T-helper 1 cell treated with Interleukin-12 subunit alpha and Interleukin-12 subunit beta and Interleukin-4 antibody, amounts not matched to agents 30 μg/mL and 1 μg/mL, for 36 hours (primary cell): ENCODE measurements around the gene ARMCX5.

ENCODE experiments used
- H3K27ac Mint-ChIP-seq: one replicate; pipeline ENCODE4 v1.8.0; 2021; ENCODE audit warnings: mild to moderate bottlenecking, mixed read lengths
- H3K27me3 Mint-ChIP-seq: one replicate; pipeline ENCODE4 v1.8.0; 2021; ENCODE audit warnings: low read depth, mixed read lengths
- H3K36me3 Mint-ChIP-seq: one replicate; pipeline ENCODE4 v1.8.0; 2021; ENCODE audit warnings: low read depth, mixed read lengths
- H3K4me1 Mint-ChIP-seq: one replicate; pipeline ENCODE4 v1.8.0; 2021; ENCODE audit warnings: low read depth, mixed read lengths
- H3K4me3 Mint-ChIP-seq: one replicate; pipeline ENCODE4 v1.8.0; 2021; ENCODE audit warnings: mild to moderate bottlenecking, moderate library complexity, mixed read lengths
- H3K9me3 Mint-ChIP-seq: one replicate; pipeline ENCODE4 v1.8.0; 2021; ENCODE audit warnings: mixed read lengths

Gene ARMCX5

GRCh38 chrX:102599084-102599950 is at the start of gene ARMCX5:
Gene ARMCX5, plus strand, starts transcription at chrX:102599515. Its CDS starts 2,627 bp downstream, at chrX:102602142.
- Mint-ChIP-seq H3K4me1 (peaks cover 21% of the 10 kb centered on the region), H3K27me3 (no peaks in the 10 kb centered on the region), H3K36me3 (peaks cover 10% of the 10 kb centered on the region), H3K27ac (peak within 1 kb of the TSS; percentile 93), H3K9me3 (no peaks in the 10 kb centered on the region), H3K4me3 (peak within 1 kb of the TSS; percentile 98)

GRCh38 chrX:102558607-102559006 is 40.7 kb upstream of the ARMCX5 start:
- Mint-ChIP-seq H3K27ac (no peak overlapping the region), H3K4me1 (no peaks in the 10 kb centered on the region), H3K9me3 (no peaks in the 10 kb centered on the region), H3K36me3 (no peaks in the 10 kb centered on the region), H3K27me3 (peaks cover 4% of the 10 kb centered on the region), H3K4me3 (no peak overlapping the region)

GRCh38 chrX:102560423-102561068 is 38.8 kb upstream of the ARMCX5 start:
- H3K9me3 Mint-ChIP-seq, result no peaks in the 10 kb centered on the region
- no peak overlapping the region for H3K4me3 Mint-ChIP-seq
- no peaks in the 10 kb centered on the region for H3K36me3 Mint-ChIP-seq
- H3K27ac Mint-ChIP-seq, result no peak overlapping the region
- H3K27me3 Mint-ChIP-seq, result peaks cover 4% of the 10 kb centered on the region
- no peaks in the 10 kb centered on the region for H3K4me1 Mint-ChIP-seq

GRCh38 chrX:102580891-102581290 is 18.4 kb upstream of the ARMCX5 start:
- no peaks in the 10 kb centered on the region for H3K9me3 Mint-ChIP-seq
- H3K27ac Mint-ChIP-seq, result no peak overlapping the region
- no peak overlapping the region for H3K4me3 Mint-ChIP-seq
- no peaks in the 10 kb centered on the region for H3K27me3 Mint-ChIP-seq
- H3K4me1 Mint-ChIP-seq, result no peaks in the 10 kb centered on the region
- no peaks in the 10 kb centered on the region for H3K36me3 Mint-ChIP-seq

GRCh38 chrX:102593367-102593766 is 5.9 kb upstream of the ARMCX5 start:
- Mint-ChIP-seq H3K9me3 (no peaks in the 10 kb centered on the region), H3K27me3 (no peaks in the 10 kb centered on the region), H3K4me3 (no peak overlapping the region), H3K4me1 (no peaks in the 10 kb centered on the region), H3K36me3 (no peaks in the 10 kb centered on the region), H3K27ac (no peak overlapping the region)

- H3K27ac Mint-ChIP-seq, result peak overlapping the region; percentile 93
- no peaks in the 10 kb centered on the region for H3K27me3 Mint-ChIP-seq
- H3K9me3 Mint-ChIP-seq, result no peaks in the 10 kb centered on the region
- H3K36me3 Mint-ChIP-seq, result peaks cover 10% of the 10 kb centered on the region
- H3K4me3 Mint-ChIP-seq, result peak overlapping the region; percentile 98
- H3K4me1 Mint-ChIP-seq, result peaks cover 21% of the 10 kb centered on the region
Measured at GRCh38 chrX:102599951-102600579, 750 bp downstream of the ARMCX5 start.

GRCh38 chrX:102604327-102604726 is 5.0 kb downstream of the ARMCX5 start:
- H3K4me1 Mint-ChIP-seq, result peaks cover 19% of the 10 kb centered on the region

GRCh38 chrX:102606115-102606514 is 6.8 kb downstream of the ARMCX5 start:
- no peak overlapping the region for H3K4me3 Mint-ChIP-seq

More at GRCh38 chrX:102604327-102604726, 5.0 kb downstream of the ARMCX5 start:
- H3K4me3 Mint-ChIP-seq, result no peak overlapping the region
- no peak overlapping the region for H3K27ac Mint-ChIP-seq
- no peaks in the 10 kb centered on the region for H3K27me3 Mint-ChIP-seq
- peaks cover 12% of the 10 kb centered on the region for H3K36me3 Mint-ChIP-seq
- no peaks in the 10 kb centered on the region for H3K9me3 Mint-ChIP-seq

GRCh38 chrX:102610905-102611304 is 11.6 kb downstream of the ARMCX5 start:
- Mint-ChIP-seq H3K36me3 (peaks cover 17% of the 10 kb centered on the region), H3K27me3 (no peaks in the 10 kb centered on the region), H3K27ac (no peak overlapping the region), H3K9me3 (peaks cover 11% of the 10 kb centered on the region), H3K4me3 (no peak overlapping the region), H3K4me1 (no peaks in the 10 kb centered on the region)

More at GRCh38 chrX:102606115-102606514, 6.8 kb downstream of the ARMCX5 start:
- no peaks in the 10 kb centered on the region for H3K27me3 Mint-ChIP-seq
- H3K9me3 Mint-ChIP-seq, result peaks cover 3% of the 10 kb centered on the region
- H3K36me3 Mint-ChIP-seq, result peaks cover 17% of the 10 kb centered on the region
- H3K27ac Mint-ChIP-seq, result no peak overlapping the region
- peaks cover 6% of the 10 kb centered on the region for H3K4me1 Mint-ChIP-seq

GRCh38 chrX:102624105-102624504 is 24.8 kb downstream of the ARMCX5 start:
- no peak overlapping the region for H3K27ac Mint-ChIP-seq

GRCh38 chrX:102627640-102628039 is 28.3 kb downstream of the ARMCX5 start:
- Mint-ChIP-seq H3K27ac (no peak overlapping the region), H3K4me3 (no peak overlapping the region), H3K27me3 (no peaks in the 10 kb centered on the region), H3K36me3 (peaks cover 4% of the 10 kb centered on the region), H3K4me1 (peaks cover 3% of the 10 kb centered on the region), H3K9me3 (no peaks in the 10 kb centered on the region)

More at GRCh38 chrX:102624105-102624504, 24.8 kb downstream of the ARMCX5 start:
- H3K36me3 Mint-ChIP-seq, result peaks cover 4% of the 10 kb centered on the region
- H3K9me3 Mint-ChIP-seq, result peaks cover 24% of the 10 kb centered on the region
- H3K27me3 Mint-ChIP-seq, result no peaks in the 10 kb centered on the region
- H3K4me3 Mint-ChIP-seq, result no peak overlapping the region
- peaks cover 3% of the 10 kb centered on the region for H3K4me1 Mint-ChIP-seq

GRCh38 chrX:102637561-102637960 is 38.2 kb downstream of the ARMCX5 start:
- no peaks in the 10 kb centered on the region for H3K36me3 Mint-ChIP-seq
- no peaks in the 10 kb centered on the region for H3K4me1 Mint-ChIP-seq
- no peaks in the 10 kb centered on the region for H3K27me3 Mint-ChIP-seq
- no peaks in the 10 kb centered on the region for H3K9me3 Mint-ChIP-seq
- H3K27ac Mint-ChIP-seq, result no peak overlapping the region
- H3K4me3 Mint-ChIP-seq, result no peak overlapping the region

GRCh38 chrX:102650903-102651241 is 51.6 kb downstream of the ARMCX5 start:
- peaks cover 3% of the 10 kb centered on the region for H3K36me3 Mint-ChIP-seq
- peaks cover 9% of the 10 kb centered on the region for H3K27me3 Mint-ChIP-seq
- H3K27ac Mint-ChIP-seq, result no peak overlapping the region
- peak overlapping the region; percentile 88 for H3K4me3 Mint-ChIP-seq
- no peaks in the 10 kb centered on the region for H3K9me3 Mint-ChIP-seq
- peaks cover 10% of the 10 kb centered on the region for H3K4me1 Mint-ChIP-seq

GRCh38 chrX:102651242-102652011 is 52.1 kb downstream of the ARMCX5 start, which contains the start of gene GPRASP1:
Gene GPRASP1, plus strand, starts transcription at chrX:102651483. Its CDS starts 2,431 bp downstream, at chrX:102653914.
- H3K27me3 Mint-ChIP-seq, result peaks cover 9% of the 10 kb centered on the region
- no peaks in the 10 kb centered on the region for H3K9me3 Mint-ChIP-seq

More at GRCh38 chrX:102651242-102652011, 52.1 kb downstream of the ARMCX5 start, which contains the start of gene GPRASP1:
- Mint-ChIP-seq H3K4me1 (peaks cover 10% of the 10 kb centered on the region), H3K36me3 (peaks cover 3% of the 10 kb centered on the region), H3K27ac (peak within 1 kb of the TSS; percentile 27), H3K4me3 (peak within 1 kb of the TSS; percentile 88)
